HG02763 (cell line): ENCODE results near the gene SF3B2.
"Not testable (repeated sequence)": the region's sequence is repeated elsewhere in the genome, so short reads cannot be mapped to it uniquely, and the experiment has no call there.

Experiments
- ATAC-seq: cut with Tn5 transposase; IDR thresholded peaks from one replicate; pipeline ENCODE4 v1.9.1; 2021; ENCODE audit warnings: mild to moderate bottlenecking, moderate library complexity; ENCODE audit not compliant: unreplicated experiment

Gene SF3B2

DNA sequence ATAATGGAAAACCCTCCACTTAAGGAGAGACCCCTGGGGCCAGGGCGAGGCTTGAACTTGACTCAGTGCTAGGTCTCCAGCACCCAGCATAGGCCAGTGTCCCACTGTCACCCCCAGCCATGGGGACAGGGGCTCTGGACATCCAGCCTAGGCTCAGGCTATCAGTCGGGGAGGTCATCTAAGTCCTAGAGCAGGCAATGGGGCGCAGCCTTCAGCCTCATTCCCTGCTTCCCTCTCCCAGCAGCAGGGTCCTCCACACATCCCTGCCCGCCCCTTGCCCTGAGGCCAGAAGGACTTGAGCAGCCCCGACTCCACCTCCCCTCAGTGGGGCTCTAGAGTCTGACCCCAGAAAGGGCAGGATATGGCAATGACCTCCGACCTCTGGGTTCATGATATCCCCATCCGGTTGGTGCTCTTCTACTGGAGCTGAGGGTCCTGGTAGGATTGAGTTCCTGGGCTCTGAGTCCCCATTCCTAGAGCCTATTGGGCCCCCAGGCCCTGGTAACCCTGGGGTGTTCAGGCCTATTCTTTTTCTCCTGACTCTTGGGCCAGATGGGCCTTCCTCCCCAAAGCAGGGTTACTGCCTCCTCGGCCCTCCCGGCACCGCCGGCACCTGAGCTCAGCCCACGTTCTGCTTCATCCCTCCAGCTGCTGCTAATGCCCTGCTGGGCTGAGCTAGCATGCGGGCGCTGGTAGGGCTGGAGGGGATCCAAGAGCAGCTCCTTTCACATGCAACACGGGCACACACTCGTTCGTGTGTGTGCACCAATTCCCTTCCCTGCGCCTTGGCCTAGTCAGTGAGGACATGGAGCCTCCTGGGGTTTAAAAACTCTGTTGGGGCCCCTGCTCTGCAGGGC, 36.0 kb upstream of the SF3B2 start:
- ATAC-seq = no peak

DNA sequence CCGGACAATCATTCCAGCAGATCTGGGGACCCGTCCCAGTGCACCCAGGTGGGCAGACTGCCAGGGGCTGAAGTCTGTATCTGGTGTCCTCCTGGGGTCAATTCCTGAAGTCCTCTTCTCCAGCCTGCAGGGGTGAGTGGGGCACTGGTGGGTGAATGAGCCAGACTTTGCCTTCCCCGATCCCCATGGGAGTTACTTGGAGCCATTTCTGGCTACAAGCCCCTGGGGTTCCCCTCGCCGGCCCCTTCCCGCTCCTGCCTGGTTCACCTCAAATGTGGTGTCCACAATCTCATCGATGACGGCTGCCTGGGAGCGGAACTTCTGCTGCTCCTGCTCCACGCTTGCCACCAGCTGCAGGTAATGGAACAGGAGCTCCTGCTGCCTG, 35.4 kb upstream of the SF3B2 start:
- ATAC-seq = no peak

DNA sequence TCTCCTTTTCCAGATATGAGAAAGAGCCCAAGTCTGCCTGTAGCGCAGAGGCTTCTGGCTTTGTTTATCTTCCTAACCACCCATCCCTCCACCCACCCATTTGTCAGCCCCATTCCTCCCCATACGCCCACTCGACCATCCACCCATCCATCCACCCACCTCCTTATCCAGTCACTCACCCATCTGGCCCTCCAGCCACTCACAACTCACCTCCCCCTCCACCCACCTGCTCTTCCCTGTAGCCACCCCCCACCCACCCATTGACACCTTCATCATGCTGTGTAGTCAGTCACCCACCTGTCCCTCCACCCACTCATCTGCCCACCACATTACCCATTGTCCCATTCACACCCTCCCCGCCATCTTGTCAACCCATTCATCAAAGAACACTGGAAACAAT, 34.8 kb upstream of the SF3B2 start:
- ATAC-seq = no peak

DNA sequence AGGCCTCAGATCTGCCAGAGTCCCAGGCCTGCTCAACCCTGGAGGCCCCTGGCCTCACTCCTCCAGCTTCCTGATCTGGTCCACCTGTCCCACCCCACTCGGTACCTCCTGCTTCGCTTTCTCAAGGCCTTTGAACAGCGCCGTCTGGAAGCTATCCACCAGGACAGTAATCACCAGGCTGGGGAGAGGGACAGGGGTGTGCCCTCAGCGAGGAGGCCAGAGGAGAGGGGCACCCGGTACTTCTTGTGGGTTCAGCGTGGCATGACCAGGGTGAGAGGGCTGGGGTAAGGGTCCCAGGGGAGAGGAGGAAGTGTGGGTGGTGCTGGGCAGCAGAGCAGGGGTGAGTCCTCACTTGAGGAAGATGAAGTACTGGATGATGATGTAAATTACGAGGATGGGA, 32.0 kb upstream of the SF3B2 start:
- ATAC-seq = no peak

DNA sequence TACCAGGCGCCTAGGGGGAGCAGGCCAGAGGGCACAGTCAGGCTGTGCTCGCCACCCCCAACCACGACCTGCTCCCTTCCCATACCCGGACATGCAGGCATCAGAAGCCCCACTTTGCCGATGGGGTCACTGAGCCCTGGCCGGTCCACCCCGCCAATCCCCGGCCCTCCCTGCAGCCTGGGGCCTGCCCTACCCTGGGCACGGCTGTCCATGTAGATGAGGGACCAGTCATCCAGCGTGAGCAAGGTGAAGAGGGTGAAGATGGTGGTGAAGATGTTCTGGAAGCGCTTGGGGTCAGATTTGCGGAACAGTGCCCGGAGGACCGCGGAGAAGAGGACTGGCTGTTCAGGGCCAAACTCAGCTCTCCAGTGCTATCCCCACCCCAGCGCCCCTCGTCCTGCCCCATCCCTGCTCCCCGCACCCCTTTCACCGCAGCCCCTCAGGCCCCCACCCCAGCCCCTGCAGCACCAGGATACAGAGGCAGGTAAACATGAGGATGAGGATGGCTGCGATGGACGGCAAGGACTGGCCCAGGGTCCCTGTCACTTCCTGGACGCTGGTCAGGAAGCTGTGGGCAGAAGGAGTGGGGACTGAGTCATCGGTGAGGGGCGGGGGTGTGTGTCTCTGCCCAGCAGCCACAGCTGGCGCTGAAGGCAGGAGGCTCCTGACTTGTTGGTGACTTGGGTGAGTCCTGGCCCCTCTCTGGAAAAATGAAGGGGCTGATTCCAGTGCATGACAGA, 31.4 kb upstream of the SF3B2 start:
- no peak for ATAC-seq

DNA sequence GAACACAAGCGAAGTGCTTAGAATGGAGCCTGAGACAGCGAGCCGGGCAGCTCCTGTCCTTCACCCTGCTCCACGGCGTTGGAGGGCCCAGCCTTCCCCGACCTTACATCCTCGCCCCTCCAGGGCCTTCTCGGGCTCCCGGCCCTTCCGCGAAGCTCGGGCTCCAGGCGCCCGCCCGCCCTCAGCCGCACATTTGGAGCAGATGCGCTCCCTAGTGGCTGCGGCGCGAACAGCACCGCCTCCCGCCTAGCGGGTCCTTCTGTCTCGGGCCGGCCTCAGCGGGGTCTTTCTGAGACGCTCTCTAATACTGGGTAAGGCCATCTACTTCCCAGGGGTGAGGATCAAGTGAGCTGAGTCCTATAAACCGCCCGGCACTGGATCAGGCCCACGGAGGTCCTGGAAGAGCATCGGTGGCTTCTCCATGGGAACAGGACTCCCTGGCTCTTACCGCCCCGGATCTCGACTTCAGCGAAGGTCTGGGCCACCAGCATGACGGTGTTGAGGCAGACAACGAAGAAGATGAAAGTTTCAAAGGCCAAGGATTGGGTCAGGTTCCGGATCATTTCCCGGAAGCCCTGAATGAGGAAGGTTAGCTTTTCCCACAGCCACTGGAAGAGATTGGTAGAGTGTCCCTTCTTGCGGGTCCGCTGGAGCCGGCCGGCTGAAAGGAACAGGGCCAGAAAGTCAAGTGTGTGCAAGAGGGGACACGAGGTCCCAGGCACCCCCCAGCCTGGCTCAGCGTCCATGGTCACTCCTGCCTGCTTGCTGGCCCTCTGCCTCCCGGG, 29.6 kb upstream of the SF3B2 start:
- no peak for ATAC-seq

DNA sequence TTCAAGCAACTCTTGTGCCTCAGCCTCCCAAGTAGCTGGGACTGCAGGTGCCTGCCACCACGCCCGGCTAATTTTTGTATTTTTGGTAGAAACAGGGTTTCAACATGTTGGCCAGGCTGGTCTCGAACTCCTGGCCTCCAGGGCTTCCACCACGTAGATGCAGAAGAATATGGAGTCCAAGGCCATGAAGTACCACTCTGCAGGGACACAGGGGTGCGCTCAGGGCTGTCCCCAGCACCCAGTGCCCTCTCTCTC, 29.1 kb upstream of the SF3B2 start:
- not testable (repeated sequence) for ATAC-seq

DNA sequence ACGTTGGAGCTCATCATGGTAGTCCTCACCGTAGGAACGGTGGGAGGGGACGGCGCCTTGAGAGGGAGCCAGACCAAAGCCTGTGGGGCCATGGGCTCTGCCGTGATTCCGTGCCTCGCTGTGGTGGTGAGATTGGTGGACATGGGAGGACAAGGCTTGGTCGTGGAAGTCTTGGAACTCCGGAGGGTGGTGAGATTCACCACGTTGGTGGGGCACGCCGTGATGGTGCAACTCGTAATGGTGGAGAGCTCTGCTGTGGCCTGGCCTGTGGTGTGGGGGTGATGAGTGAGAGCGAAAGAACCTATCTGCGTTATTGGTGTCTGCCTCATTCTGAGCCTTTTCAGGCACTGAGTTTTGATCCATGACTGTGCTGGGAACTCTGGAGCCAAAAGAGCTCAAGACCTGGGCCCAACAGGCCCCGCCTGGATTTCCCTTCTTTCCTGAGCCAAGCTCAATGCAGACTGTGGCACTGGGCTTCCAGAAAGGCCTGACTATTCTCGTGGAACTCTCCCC, 26.1 kb upstream of the SF3B2 start, which contains the start of gene CATSPER1:
TSS of gene CATSPER1 (minus strand) at position 463 of the 513 bp plus-strand sequence. CDS start at position 363, 100 bp downstream.
- no peak for ATAC-seq

DNA sequence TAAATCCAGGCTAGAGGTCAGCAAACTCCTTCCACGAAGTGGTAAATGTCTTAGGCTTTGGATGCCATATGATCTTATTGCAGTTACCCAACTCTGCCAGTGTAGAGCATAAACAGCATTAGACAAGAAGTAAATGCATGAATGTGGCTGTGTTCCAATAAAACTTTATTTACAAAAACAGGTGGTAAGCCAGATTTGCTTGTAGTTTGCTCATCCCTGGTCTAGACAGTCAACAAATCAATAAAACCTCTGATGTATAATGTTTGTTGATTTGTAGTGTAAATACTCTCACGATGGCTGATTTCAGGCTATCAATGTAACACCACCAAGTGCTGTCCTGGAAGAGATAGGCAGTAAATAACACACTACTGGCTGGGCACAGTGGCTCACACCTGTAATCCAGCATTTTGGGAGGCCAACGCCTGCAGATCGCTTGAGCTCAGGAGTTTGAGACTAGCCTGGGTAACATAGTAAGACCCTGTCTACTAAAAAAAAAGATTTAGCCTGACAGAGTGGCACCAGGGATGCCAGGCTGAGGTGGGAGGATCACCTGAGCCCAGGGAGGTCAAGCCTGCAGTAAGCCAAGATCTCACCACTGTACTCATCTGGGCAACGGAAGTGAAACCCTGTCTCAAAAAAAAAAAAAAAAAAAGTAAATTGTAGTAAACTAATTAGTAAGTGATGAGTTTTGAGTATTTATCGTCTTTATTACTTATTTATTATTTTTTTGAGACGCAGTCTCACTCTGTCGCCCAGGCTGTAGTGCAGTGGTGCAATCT, 19.0 kb upstream of the SF3B2 start:
- ATAC-seq = no peak

DNA sequence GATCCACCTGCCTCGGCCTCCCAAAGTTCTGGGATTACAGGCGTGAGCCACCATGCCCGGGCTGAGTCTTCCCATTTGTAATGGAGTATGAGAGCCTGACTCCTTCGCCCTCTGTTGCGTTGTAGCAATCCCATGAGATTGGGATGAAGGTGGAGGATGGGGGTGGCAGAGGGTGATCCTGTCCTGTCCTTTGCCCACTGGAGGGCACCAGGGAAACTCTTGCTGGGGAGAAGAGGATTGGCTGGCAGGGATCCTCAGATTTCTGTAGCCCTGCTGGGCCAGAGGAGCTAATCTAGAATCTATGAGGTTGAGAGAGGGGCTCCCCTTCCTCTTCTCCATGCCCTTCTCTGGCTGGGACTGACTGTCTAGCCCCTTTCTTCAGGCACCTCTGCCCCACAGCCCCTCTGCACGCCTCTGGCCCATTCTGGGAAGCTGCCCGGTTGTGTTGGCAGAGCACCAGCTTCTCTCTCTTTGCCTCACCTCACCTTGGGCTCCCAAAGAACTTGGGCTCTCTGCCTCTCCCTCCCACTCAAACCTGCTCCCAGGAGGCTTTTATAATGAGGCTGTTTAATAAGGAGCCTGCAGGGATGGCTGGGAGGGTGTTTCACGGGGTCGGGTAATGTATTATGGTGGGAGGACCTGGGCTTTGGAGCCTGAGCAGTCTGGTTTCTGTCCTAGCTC, 16.4 kb upstream of the SF3B2 start:
- ATAC-seq = no peak

DNA sequence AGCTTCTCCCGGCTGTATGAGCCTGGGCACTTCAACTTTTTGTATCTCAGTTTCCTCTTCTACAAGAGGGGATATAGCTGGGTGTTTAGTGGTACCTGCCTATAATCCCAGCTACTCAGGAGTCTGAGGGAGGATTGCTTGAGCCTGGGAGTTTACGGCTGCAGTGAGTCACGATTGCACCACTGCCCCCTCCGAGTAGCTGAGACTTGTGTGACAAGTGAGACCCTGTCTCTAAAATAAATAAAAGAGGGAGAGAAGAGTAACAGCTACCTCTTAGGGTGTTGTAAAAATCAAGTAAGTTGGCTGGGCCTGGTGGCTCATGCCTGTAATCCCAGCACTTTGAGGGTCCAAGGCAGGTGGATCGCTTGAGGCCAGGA, 15.8 kb upstream of the SF3B2 start:
- ATAC-seq = no peak

DNA sequence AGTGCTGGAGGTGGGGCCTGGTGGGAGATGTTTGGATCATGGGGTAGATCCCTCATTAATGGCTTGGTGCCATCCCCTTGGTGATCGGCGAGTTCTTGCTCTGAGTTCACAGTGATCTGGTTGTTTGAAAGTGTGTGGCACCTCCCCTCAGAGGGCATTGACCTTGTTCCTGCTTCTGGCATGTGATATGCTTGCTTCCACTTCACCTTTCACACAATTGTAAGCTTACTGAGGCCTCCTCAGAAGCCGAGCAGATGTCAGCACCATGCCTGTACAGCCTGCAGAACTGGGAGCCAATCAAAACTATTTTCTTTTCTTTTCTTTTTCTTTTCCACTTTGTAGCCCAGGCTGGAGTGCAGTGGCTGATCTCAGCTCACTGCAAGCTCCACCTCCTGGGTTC, 14.8 kb upstream of the SF3B2 start:
- ATAC-seq = no peak

DNA sequence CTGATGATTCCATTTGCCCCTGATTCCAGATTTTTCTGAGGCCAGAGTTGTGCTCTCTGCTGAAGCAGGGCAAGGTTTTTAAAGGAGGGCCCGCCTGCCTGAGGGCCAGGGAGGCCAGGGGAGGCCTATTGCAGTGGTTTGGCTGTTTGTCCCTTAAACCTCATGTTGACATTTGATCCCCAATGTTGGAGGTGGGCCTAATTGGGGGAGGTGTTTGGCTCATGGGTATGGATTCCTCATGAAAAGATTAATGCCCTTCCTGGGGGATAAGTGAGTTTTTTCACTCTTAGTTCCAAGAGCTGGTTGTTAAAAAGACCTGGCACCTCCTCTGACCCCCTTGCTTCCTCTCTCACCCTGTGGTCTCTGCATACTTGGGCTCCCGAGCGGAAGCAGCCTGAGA, 12.4 kb upstream of the SF3B2 start:
- no peak for ATAC-seq

DNA sequence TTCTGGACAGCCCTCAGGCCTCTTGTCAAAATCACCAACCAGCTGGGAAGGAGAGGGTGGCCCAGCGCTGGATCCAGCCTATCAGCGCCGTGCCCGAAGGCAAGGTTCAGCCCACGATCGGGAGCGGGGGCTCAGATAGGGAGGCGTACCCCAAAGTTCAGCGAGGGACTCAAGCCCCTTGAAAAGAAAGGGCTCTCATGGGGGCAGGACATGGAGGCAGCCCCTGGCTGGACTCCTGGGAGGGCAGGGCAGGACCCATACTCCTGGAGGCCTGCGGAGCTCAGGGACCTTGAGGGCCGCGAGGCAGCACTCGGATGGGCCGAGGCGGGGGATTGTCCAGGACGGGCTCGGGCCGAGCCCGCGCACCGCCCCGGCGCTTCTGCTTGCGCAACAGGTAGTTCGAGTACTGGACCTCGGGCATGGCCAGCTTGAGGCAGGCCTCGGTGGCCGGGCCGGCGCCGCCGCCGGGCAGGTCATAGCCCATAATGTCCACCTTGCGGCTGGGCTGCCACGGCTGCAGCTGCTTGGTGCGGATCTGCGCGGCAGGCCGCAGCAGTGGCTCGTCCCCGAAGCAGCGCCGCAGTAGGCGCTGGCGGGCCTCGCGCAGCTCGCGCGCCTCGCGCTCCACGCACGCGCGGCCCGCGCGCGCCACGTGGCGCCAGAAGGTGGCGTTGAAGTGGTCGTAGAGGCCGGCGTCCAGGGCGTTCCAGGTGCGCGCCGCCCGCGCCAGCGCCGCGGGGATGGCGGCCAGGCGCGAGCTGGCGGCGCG, 9.8 kb upstream of the SF3B2 start:
- no peak for ATAC-seq

DNA sequence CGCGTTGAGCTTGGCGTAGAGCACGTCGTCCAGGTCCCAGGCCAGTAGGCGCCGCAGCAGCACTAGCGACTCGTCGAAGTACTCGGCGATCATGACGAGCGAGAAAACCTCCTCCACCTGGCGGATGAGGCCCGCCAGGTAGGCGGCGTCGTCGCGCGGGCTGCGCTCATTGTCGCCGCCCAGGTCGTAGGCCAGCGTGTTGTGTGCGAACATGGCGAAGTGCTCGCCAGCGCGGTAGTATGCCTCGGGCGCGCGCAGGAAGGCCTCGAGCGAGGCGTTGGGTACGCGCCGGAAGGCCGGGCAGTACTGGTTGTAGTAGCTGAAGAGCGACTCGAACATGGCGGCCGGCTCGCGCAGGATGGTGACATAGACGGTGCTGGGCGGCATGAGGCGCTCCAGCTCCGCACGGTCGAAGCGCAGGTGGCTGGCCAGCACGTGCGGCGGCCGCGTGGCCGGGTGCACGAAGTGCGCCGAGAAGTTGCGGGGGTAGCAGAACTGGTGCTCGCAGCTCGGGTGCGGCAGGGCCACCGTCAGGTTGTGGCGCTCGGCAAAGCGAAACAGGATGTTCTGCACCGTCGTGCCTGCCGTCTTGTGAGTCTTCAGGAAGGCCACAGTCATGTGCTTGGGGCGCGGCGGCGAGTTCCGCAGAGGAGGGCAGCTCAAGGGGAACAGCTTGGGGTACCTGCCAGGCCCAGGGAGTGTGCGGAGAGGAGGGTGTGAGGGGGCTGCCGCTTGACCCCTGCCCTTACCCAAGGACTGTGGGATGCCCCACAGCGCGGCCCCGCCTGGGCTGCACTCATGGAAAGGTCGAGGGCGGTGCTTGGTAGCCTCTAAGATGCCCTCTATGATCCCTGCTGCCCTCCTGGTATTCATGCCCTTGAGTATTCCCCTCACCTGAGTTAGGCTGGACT, 8.9 kb upstream of the SF3B2 start:
- no peak for ATAC-seq

DNA sequence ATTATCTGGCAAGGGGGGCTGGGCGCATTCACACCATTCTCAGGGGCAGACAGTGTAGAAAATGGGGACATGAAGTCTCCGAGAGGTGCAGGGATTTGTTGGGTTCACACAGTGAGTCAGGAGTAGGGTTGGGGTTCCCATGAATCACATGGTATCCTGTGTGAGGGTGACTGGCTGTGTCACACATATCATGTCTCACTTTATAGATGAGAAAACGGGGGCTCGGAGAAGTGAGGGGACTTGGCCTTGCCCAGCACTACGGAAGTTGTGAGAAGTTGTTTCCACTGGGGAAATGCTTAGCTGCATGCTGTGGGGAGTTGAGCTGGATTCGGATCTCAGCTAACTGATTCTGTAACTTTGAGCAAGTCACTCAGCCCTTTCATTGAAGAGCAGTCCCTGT, 7.4 kb upstream of the SF3B2 start:
- ATAC-seq = no peak

DNA sequence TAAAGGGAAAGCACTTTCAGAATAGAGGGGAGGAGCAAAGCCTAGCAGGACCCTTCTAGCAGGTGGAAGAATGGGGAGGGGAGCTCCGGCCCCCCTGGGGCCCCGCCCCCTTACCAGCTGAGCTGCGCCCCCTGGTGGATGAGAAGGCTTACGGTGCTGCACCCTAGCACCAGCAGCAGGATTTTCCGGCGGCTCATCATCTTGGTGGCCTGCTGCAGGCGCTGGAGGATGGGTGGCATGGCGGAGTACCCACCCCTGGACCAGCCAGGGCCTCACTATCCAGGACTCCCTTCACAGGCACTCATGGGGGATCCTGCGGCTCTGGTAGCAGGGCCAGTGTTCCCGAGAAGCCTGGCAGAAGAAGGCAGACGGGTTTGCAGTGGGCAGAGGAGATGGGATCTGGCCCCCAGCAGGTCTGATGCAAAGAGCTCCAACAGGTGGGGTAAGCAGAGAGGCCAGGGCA, 7.0 kb upstream of the SF3B2 start:
- ATAC-seq = no peak

DNA sequence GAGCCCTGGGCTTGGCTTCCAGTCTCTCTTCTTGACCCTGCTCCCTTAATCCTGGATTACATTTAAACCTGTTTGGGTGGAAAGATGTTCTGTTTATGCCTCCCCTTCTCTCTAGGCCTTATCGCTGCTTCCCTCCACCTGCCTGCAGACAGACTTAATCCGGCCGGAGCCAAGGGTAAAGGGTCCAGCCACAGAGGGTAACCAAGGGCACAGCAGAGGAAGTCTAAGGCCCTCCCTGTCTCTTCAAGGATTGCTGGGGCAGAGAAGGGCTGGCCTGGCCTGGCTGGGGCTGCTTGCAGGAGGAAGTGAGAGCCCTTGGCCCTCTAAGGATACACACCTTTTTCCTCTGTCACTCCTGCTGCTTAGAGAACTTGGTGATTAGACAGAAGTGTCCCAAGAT, 5.3 kb upstream of the SF3B2 start:
- ATAC-seq = no peak
